GM12878 (cell line): ENCODE measurements around the gene RASAL2. TPM values are rescaled to one million over a fixed set of nuclear protein-coding genes. Genes with fewer than 3 reads are reported as not detected.
A peak's percentile ranks its signal among the peaks of the same experiment; 100 is the strongest.

Experiments used
- ATAC-seq: fragments of 200-7000 bp; cut with Tn5 transposase; 3 replicates; pipeline ENCODE4 v1.9.1; 2020; ENCODE audit warnings: mild to moderate bottlenecking, moderate library complexity
- BruUV-seq: library from RNA; stranded (reverse); fragments of 400-500 nt; replicated peaks from 2 replicates; lab custom pipeline; 2021; lab: Mats Ljungman, UMichigan
- CTCF ChIA-PET: fragments of 300-600 bp; sonication (Branson Sonifier 250); formaldehyde crosslinking; extraction: SDS; loops from one replicate; lab custom pipeline; 2021; ENCODE audit warnings: inconsistent platforms; lab: Yijun Ruan, JAX
- POLR2A ChIA-PET: fragments of 350-600 bp; formaldehyde crosslinking; extraction: SDS; loops from one replicate; lab custom pipeline; 2021; ENCODE audit warnings: inconsistent platforms; lab: Charles Lee
- RAD21 ChIA-PET: fragments of 300-600 bp; sonication (Branson Sonifier 250); formaldehyde crosslinking; loops from one replicate; lab custom pipeline; 2023; ENCODE audit warnings: antibody characterized with exemption; ENCODE audit not compliant: unreplicated experiment; lab: Charles Lee
- SMC1A ChIA-PET: fragments of 300-600 bp; sonication (Branson Sonifier 250); formaldehyde crosslinking; loops from one replicate; lab custom pipeline; 2023; ENCODE audit not compliant: unreplicated experiment, uncharacterized antibody; lab: Charles Lee
- DNase-seq: peaks from one replicate; pipeline ENCODE4 v3.0.0-alpha.2; 2011; ENCODE audit warnings: low read depth, low spot score
- FAIRE-seq: peaks from 3 replicates; lab custom pipeline; 2011; peaks lifted over from hg19 to GRCh38; lab: Jason Lieb, UNC
- H2AFZ ChIP-seq: 2 replicates; pipeline ENCODE4 v1.6.0; 2011; ENCODE audit warnings: low read depth, low read length, control low read depth; ENCODE audit not compliant: control insufficient read depth
- H3K27ac ChIP-seq: 2 replicates; pipeline ENCODE4 v1.5.1; 2011; ENCODE audit warnings: control low read depth; ENCODE audit not compliant: control insufficient read depth, insufficient read depth
- H3K27me3 ChIP-seq, 2 experiments: replicated peaks in 1 of 2; 2 replicates each; pipeline versions ENCODE4 v1.6.0 to v1.6.1; 2011; ENCODE audit warnings: low read length in 1 of 2; ENCODE audit not compliant: control insufficient read depth in 2 of 2, insufficient read depth in 2 of 2
- H3K36me3 ChIP-seq, 2 experiments: 2 replicates each; pipeline ENCODE4 v1.5.1; 2011; ENCODE audit warnings: low read length in 1 of 2; ENCODE audit not compliant: control insufficient read depth in 2 of 2, insufficient read depth in 2 of 2
- H3K4me1 ChIP-seq: 2 replicates; pipeline ENCODE4 v1.6.1; 2011; ENCODE audit warnings: mild to moderate bottlenecking, low read length, moderate library complexity, mixed read lengths; ENCODE audit not compliant: control insufficient read depth, insufficient read depth
- H3K4me2 ChIP-seq: 2 replicates; pipeline ENCODE4 v1.6.0; 2011; ENCODE audit warnings: control low read depth; ENCODE audit not compliant: control insufficient read depth, insufficient read depth
- H3K4me3 ChIP-seq: fragments of 200-600 bp; sonication (generic); 2 replicates; pipeline ENCODE4 v1.5.1; 2016
- H3K79me2 ChIP-seq: 2 replicates; pipeline ENCODE4 v1.6.0; 2011; ENCODE audit warnings: low read length; ENCODE audit not compliant: control insufficient read depth, insufficient read depth
- H3K9ac ChIP-seq: 2 replicates; pipeline ENCODE4 v1.8.0; 2011; ENCODE audit warnings: low read length, control low read depth, mixed read lengths; ENCODE audit not compliant: control insufficient read depth, insufficient read depth
- H3K9me3 ChIP-seq: replicated peaks from 3 replicates; pipeline ENCODE4 v1.5.1; 2011; ENCODE audit warnings: mild to moderate bottlenecking, low read length; ENCODE audit not compliant: control insufficient read depth, insufficient read depth
- H4K20me1 ChIP-seq: 2 replicates; pipeline ENCODE4 v1.6.0; 2011; ENCODE audit not compliant: control insufficient read depth, insufficient read depth
- ATF7 ChIP-seq: fragments of 450-650 bp; IDR thresholded peaks from 2 replicates; pipeline ENCODE4 v1.6.1; 2016; ENCODE audit warnings: low read depth, mild to moderate bottlenecking
- CBFB ChIP-seq: IDR thresholded peaks from 2 replicates; pipeline ENCODE4 v1.6.1; 2016; ENCODE audit warnings: antibody characterized with exemption, low read depth
- EED ChIP-seq: sonication (generic); IDR thresholded peaks from 2 replicates; pipeline ENCODE4 v1.6.1; 2016; ENCODE audit warnings: antibody characterized with exemption, low read depth
- ETV6 ChIP-seq, 2 experiments: fragments of 450-650 bp in 1 of 2; IDR thresholded peaks in 1 of 2; conservative IDR thresholded peaks in 1 of 2; 2 replicates each; pipeline ENCODE4 v1.6.1; 2014; ENCODE audit warnings: antibody characterized with exemption in 1 of 2, borderline replicate concordance in 1 of 2, low read depth in 1 of 2, mild to moderate bottlenecking in 1 of 2, moderate library complexity in 1 of 2
- MTA2 ChIP-seq: fragments of 450-650 bp; IDR thresholded peaks from 2 replicates; pipeline ENCODE4 v1.6.1; 2016; ENCODE audit warnings: low read depth, mild to moderate bottlenecking, moderate library complexity
- NBN ChIP-seq: fragments of 450-650 bp; IDR thresholded peaks from 2 replicates; pipeline ENCODE4 v1.6.1; 2016
- PML ChIP-seq: IDR thresholded peaks from 2 replicates; pipeline ENCODE4 v1.6.1; 2012; ENCODE audit warnings: low read length, inconsistent platforms
- YY1 ChIP-seq: IDR thresholded peaks from 2 replicates; pipeline ENCODE4 v1.6.1; 2011; ENCODE audit warnings: low read depth, mild to moderate bottlenecking, low read length
- WGBS: methylation state at CpG from one replicate; pipeline ENCODE4 v1.1.6; 2016; ENCODE audit warnings: low lambda C conversion rate; ENCODE audit not compliant: insufficient replicate concordance, insufficient coverage; ENCODE audit errors: missing lambda C conversion rate; 5-methylcytosine and 5-hydroxymethylcytosine counted together
- in situ Hi-C: fragments of 300-500 bp; cut with MboI; formaldehyde crosslinking; loops from 9 replicates; pipeline ENCODE4 v1.14.3; 2018; ENCODE audit warnings: mixed read lengths
- intact Hi-C: fragments of 100-400 bp; cut with micrococcal nuclease; formaldehyde crosslinking; loops from one replicate; pipeline ENCODE4 v1.14.2; 2022; ENCODE audit not compliant: unreplicated experiment
- polyA plus RNA-seq, 11 experiments: library from polyadenylated mRNA; depleted of rRNA in 4 of 11; unstranded in 6 of 11; stranded (reverse) in 5 of 11; fragments of >200 nt; fragmentation: Nextera tagmentation in 4 of 11; fragmentation: Illumina TruSeq in 1 of 11; extraction: Ambion mirVana in 4 of 11; extraction: Trizol in 1 of 11; gene quantifications; 1 replicate in 1 of 11; 2 replicates in 10 of 11; pipeline versions ENCODE4 v1.2.1 to v1.2.3, GENCODE V29; 2011 to 2016; ENCODE audit warnings: inconsistent platforms in 2 of 11, missing spikeins in 2 of 11, low read depth in 1 of 11
- total RNA-seq, 4 experiments: library from RNA; depleted of rRNA in 3 of 4; stranded (reverse); fragments of >200 nt in 3 of 4; fragmentation: Illumina TruSeq in 1 of 4; extraction: Trizol in 1 of 4; gene quantifications; 2 replicates each; pipeline versions ENCODE4 v1.2.1 to v1.2.3, GENCODE V29; 2013 to 2021
- TF ChIP-seq, protein P1 (sequence below): fragments of 450-650 bp; IDR thresholded peaks from 2 replicates; pipeline ENCODE4 v1.6.1; 2017; ENCODE audit warnings: borderline replicate concordance

The RASAL2 gene
- total and polyA plus RNA-seq, 10 of the 15 experiments (the other 5 are each of a cell fraction or from before 2014, with no cell fraction given), result 0.02 to 6.9 (median 0.17) TPM; not detected in 1

DNA sequence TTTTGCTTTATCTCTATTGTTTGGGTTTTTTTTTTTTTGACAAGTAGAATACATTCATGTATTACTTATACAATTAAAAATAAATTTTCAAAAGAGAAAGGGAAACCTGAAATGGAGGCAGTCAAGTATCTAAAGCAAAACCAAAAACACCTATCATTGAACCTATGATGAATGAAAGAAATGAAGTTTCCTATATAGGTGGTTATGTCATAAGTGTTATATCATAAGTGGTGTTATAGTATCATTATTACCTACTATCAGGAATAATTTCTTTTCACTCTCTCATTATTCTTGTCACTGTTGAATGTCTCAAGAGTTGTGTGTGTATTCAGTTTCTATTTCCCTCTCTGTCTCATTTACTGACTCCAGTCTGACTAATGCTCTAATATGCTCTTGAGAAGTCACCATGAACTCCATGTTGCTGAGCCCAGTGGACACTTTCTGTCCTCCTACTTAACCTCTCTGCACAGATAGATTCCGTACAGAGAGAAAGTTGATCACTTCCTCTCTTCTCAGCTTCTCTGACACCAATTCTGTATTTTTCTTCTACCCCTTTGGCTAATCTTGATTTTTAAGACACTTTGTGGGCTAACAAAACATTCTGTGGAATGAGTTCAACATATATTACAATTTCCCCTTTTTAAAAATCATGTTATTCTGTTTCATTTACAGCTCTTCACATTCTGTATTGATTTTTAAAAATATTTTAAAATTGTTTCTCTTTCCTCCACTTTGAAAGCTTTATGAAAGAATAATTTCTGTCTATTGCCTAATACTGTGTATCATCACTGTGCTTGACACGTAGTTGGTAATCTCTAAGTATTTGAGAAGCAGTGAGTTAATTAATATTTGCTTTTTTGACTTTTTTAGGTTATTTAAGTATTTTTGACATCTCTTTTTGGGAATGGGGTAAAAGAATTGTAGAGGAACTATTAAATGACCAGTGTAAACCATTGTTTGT lies 50.1 kb downstream of the RASAL2 start:
- Histone ChIP-seq H3K79me2 (no peaks in the 10 kb centered on the region), H3K4me2 (no peak overlapping the region), H3K4me3 (no peak overlapping the region), H3K9ac (no peak overlapping the region), H3K36me3 (no peaks in the 10 kb centered on the region), H2AFZ (no peak overlapping the region), H3K27ac (no peak overlapping the region), H3K27me3 (no peaks in the 10 kb centered on the region)
- RAD21 ChIA-PET, result interaction anchor here (0.7 kb wide), 1 partner anchor 21 kb away, joined by 3 read pairs; no protein-coding TSS in a partner anchor
- 5% methylated on average over 2 of the region's 2 CpGs for WGBS
- in situ Hi-C loops, result no loop called here
- SMC1A ChIA-PET, result interaction anchor here (0.6 to 1.8 kb wide), 3 partner anchors 9 to 52 kb away, joined by 3 to 5 read pairs (median 3); no protein-coding TSS in a partner anchor
- FAIRE-seq (no peak), ATAC-seq (peak; percentile 96), DNase-seq (no peak)
- POLR2A ChIA-PET, result no interaction called here
- BruUV-seq, result no TSS peak
- intact Hi-C loops, result no loop called here
- CTCF ChIA-PET, result interaction anchor here (0.8 kb wide), 1 partner anchor 112 kb away, joined by 3 read pairs; no protein-coding TSS in a partner anchor
- TF ChIP-seq, protein P1, sequence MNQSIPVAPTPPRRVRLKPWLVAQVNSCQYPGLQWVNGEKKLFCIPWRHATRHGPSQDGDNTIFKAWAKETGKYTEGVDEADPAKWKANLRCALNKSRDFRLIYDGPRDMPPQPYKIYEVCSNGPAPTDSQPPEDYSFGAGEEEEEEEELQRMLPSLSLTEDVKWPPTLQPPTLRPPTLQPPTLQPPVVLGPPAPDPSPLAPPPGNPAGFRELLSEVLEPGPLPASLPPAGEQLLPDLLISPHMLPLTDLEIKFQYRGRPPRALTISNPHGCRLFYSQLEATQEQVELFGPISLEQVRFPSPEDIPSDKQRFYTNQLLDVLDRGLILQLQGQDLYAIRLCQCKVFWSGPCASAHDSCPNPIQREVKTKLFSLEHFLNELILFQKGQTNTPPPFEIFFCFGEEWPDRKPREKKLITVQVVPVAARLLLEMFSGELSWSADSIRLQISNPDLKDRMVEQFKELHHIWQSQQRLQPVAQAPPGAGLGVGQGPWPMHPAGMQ, result no peak
- TF ChIP-seq ATF7 (peak; percentile 90), ETV6 (conservative IDR thresholded peaks at IDR 0.05 in 1 of 2, IDR thresholded peaks at IDR 0.05 in 1 of 2; ENCODE audit: borderline replicate concordance in 1 of 2, low read depth in 1 of 2) (peak in 1 of 2 experiments; percentile 26; a peak in 1 of 4 replicates), EED (no peak), MTA2 (peak; percentile 17; the same call in 1 of the 2 replicates), CBFB (no peak), YY1 (no peak), PML (no peak), NBN (no peak)
- TF ChIP-seq, all 136 proteins: peak for 3
- Histone ChIP-seq H4K20me1 (no peaks in the 10 kb centered on the region), H3K4me1 (no peaks in the 10 kb centered on the region), H3K9me3 (no peaks in the 10 kb centered on the region)
